CD4-positive, alpha-beta memory T cell (primary cell): ENCODE data around the gene VWCE. TPM values are rescaled to one million over a fixed set of nuclear protein-coding genes. Genes with fewer than 3 reads are reported as not detected.

ENCODE experiments used
- CTCF ChIA-PET: fragments of 350-600 bp; sonication (Branson Sonifier 250); formaldehyde crosslinking; loops from one replicate; lab custom pipeline; 2021; ENCODE audit warnings: inconsistent platforms; ENCODE audit not compliant: partially characterized antibody; lab: Charles Lee
- POLR2A ChIA-PET: fragments of 350-600 bp; sonication (Branson Sonifier 250); formaldehyde crosslinking; loops from one replicate; lab custom pipeline; 2021; ENCODE audit not compliant: partially characterized antibody; lab: Charles Lee
- DNase-seq, 5 donors: peaks; one replicate each; pipeline versions ENCODE4 v3.0.0 to v3.0.0-alpha.2; 2020 to 2022; ENCODE audit warnings: mixed read lengths in 1 of 5
- H3K27ac ChIP-seq: one replicate; pipeline ENCODE4 v1.7.0; 2013; ENCODE audit warnings: low read depth, low read length
- H3K27me3 ChIP-seq: 2 replicates; pipeline ENCODE4 v1.7.0; 2013; ENCODE audit warnings: mild to moderate bottlenecking, low read length, moderate library complexity; ENCODE audit not compliant: insufficient read depth
- H3K36me3 ChIP-seq: 2 replicates; pipeline ENCODE4 v1.7.0; 2013; ENCODE audit warnings: mild to moderate bottlenecking, low read length, moderate library complexity; ENCODE audit not compliant: insufficient read depth
- H3K4me1 ChIP-seq: 2 replicates; pipeline ENCODE4 v1.7.0; 2013; ENCODE audit warnings: mild to moderate bottlenecking, low read length, moderate library complexity; ENCODE audit not compliant: insufficient read depth
- H3K4me3 ChIP-seq, 2 donors: one replicate each; pipeline ENCODE4 v1.7.0; 2013; ENCODE audit warnings: low read length in 2 of 2, mild to moderate bottlenecking in 1 of 2
- H3K9me3 ChIP-seq, 2 donors: one replicate each; pipeline ENCODE4 v1.7.0; 2013; ENCODE audit warnings: low read length in 2 of 2, control low read depth in 1 of 2; ENCODE audit not compliant: control insufficient read depth in 1 of 2
- H3K27ac Mint-ChIP-seq, 7 donors: one replicate each; pipeline ENCODE4 v1.8.0; 2020 to 2021; ENCODE audit warnings: mixed read lengths in 7 of 7, mild to moderate bottlenecking in 6 of 7, inconsistent platforms in 3 of 7, moderate library complexity in 3 of 7
- H3K27me3 Mint-ChIP-seq, 2 donors: one replicate each; pipeline ENCODE4 v1.8.0; 2020 to 2021; ENCODE audit warnings: mixed read lengths in 2 of 2
- H3K36me3 Mint-ChIP-seq, 2 donors: one replicate each; pipeline ENCODE4 v1.8.0; 2020 to 2021; ENCODE audit warnings: mixed read lengths in 2 of 2, inconsistent platforms in 1 of 2, mild to moderate bottlenecking in 1 of 2
- H3K4me1 Mint-ChIP-seq, 4 donors: one replicate each; pipeline ENCODE4 v1.8.0; 2020 to 2021; ENCODE audit warnings: mixed read lengths in 4 of 4, mild to moderate bottlenecking in 1 of 4
- H3K4me3 Mint-ChIP-seq, 8 donors: one replicate each; pipeline ENCODE4 v1.8.0; 2020 to 2021; ENCODE audit warnings: mixed read lengths in 8 of 8, mild to moderate bottlenecking in 7 of 8, moderate library complexity in 6 of 8, inconsistent platforms in 3 of 8
- H3K9me3 Mint-ChIP-seq, 8 donors: one replicate each; pipeline ENCODE4 v1.8.0; 2020 to 2021; ENCODE audit warnings: mixed read lengths in 8 of 8, mild to moderate bottlenecking in 5 of 8, inconsistent platforms in 3 of 8, moderate library complexity in 1 of 8
- intact Hi-C: fragments of 100-400 bp; cut with micrococcal nuclease; formaldehyde crosslinking; loops from one replicate; pipeline ENCODE4 v1.15.1; 2023
- polyA plus RNA-seq, 2 donors: library from polyadenylated mRNA; unstranded; fragments of 300-500 nt; fragmentation: Illumina TruSeq; gene quantifications; one replicate each; pipeline ENCODE4 v1.2.3, GENCODE V29; 2021
- total RNA-seq, 2 experiments: library from RNA; stranded (reverse); gene quantifications; one replicate each; pipeline ENCODE4 v1.2.3, GENCODE V29; 2021

VWCE gene
- total and polyA plus RNA-seq, 4 experiments from 2014 or later: 0.38 to 0.44 TPM; not detected in 2

GRCh38 chr11:61339490-61339878 lies 44.4 kb upstream of the VWCE start:
- ChIA-PET POLR2A (no interaction called here), CTCF (interaction anchor here (1.4 to 10.1 kb wide), 2 partner anchors 10 to 45 kb away, joined by 3 to 442 read pairs; no protein-coding TSS in a partner anchor)
- no peak overlapping the region for H3K4me3 ChIP-seq
- peaks cover 6% of the 10 kb centered on the region for H3K36me3 ChIP-seq
- no peak for DNase-seq
- Mint-ChIP-seq H3K9me3 (no peaks in the 10 kb centered on the region), H3K4me1 (peaks cover 2 to 15% (median 8%) of the 10 kb centered on the region in 4 donors), H3K36me3 (peaks cover 10 to 12% of the 10 kb centered on the region in 2 donors), H3K27ac (peak overlapping the region in 1 of 7 donors; percentile 86), H3K27me3 (no peaks in the 10 kb centered on the region), H3K4me3 (no peak overlapping the region)
- no peak overlapping the region for H3K27ac ChIP-seq
- H3K4me1 ChIP-seq: peaks cover 10% of the 10 kb centered on the region
- H3K27me3 ChIP-seq: no peaks in the 10 kb centered on the region
- H3K9me3 ChIP-seq: no peaks in the 10 kb centered on the region
- intact Hi-C loops: no loop called here

- no peaks in the 10 kb centered on the region for H3K27me3 ChIP-seq
- Mint-ChIP-seq H3K4me3 (no peak overlapping the region), H3K27ac (no peak overlapping the region), H3K36me3 (peaks cover 9 to 12% of the 10 kb centered on the region in 2 donors), H3K9me3 (no peaks in the 10 kb centered on the region), H3K27me3 (no peaks in the 10 kb centered on the region), H3K4me1 (peaks cover 5 to 21% (median 11%) of the 10 kb centered on the region in 4 donors)
- H3K9me3 ChIP-seq: no peaks in the 10 kb centered on the region
- H3K4me3 ChIP-seq: no peak overlapping the region
- ChIA-PET POLR2A (no interaction called here), CTCF (interaction anchor here (1.4 to 10.1 kb wide), 3 partner anchors 10 to 55 kb away, joined by 3 to 442 read pairs (median 117); partner anchors contain the start of gene TMEM216)
- DNase-seq: no peak
- intact Hi-C loops: no loop called here
- H3K27ac ChIP-seq: no peak overlapping the region
- peaks cover 11% of the 10 kb centered on the region for H3K4me1 ChIP-seq
- peaks cover 6% of the 10 kb centered on the region for H3K36me3 ChIP-seq
Observed at GRCh38 chr11:61338783-61339489, 43.8 kb upstream of the VWCE start.

GRCh38 chr11:61337706-61338470 lies 42.8 kb upstream of the VWCE start:
- peaks cover 11 to 31% (median 19%) of the 10 kb centered on the region in 4 donors for H3K4me1 Mint-ChIP-seq
- POLR2A ChIA-PET: interaction anchor here (5.9 kb wide), 1 partner anchor 48 kb away, joined by 87 read pairs; no protein-coding TSS in a partner anchor
- H3K27ac Mint-ChIP-seq: no peak overlapping the region
- Histone ChIP-seq H3K4me3 (no peak overlapping the region), H3K27me3 (no peaks in the 10 kb centered on the region), H3K9me3 (no peaks in the 10 kb centered on the region), H3K4me1 (peaks cover 19% of the 10 kb centered on the region), H3K27ac (no peak overlapping the region), H3K36me3 (peaks cover 6% of the 10 kb centered on the region)
- intact Hi-C loops: loop anchor here (2.0 kb wide), 2 partner anchors 55 to 179 kb away; partner anchors contain the start of gene TMEM216
- DNase-seq: no peak
- CTCF ChIA-PET: interaction anchor here (2.9 to 10.1 kb wide), 3 partner anchors 25 to 56 kb away, joined by 92 to 442 read pairs (median 117); partner anchors contain the start of genes CYB561A3, TMEM138 and TMEM216
- peaks cover 0 to 4% (median 0%) of the 10 kb centered on the region in 8 donors for H3K9me3 Mint-ChIP-seq
- H3K27me3 Mint-ChIP-seq: no peaks in the 10 kb centered on the region
- H3K4me3 Mint-ChIP-seq: no peak overlapping the region
- peaks cover 9 to 12% of the 10 kb centered on the region in 2 donors for H3K36me3 Mint-ChIP-seq

GRCh38 chr11:61336171-61336935 lies 41.2 kb upstream of the VWCE start:
- intact Hi-C loops: loop anchor here (1.0 to 2.0 kb wide), 4 partner anchors 56 to 505 kb away; partner anchors contain the start of gene TMEM216

GRCh38 chr11:61335355-61335710 lies 40.2 kb upstream of the VWCE start:
- peaks cover 28 to 56% (median 40%) of the 10 kb centered on the region in 4 donors for H3K4me1 Mint-ChIP-seq
- no peaks in the 10 kb centered on the region for H3K27me3 ChIP-seq
- peaks cover 11 to 12% of the 10 kb centered on the region in 2 donors for H3K36me3 Mint-ChIP-seq
- H3K36me3 ChIP-seq: peaks cover 6% of the 10 kb centered on the region
- DNase-seq: no peak
- peaks cover 0 to 4% (median 0%) of the 10 kb centered on the region in 8 donors for H3K9me3 Mint-ChIP-seq
- CTCF ChIA-PET: interaction anchor here (1.1 to 10.1 kb wide), 19 partner anchors 8 to 503 kb away, joined by 4 to 442 read pairs (median 10); partner anchors contain the start of genes CYB561A3, TMEM109, TMEM138 and TMEM216
- POLR2A ChIA-PET: interaction anchor here (1.4 to 5.9 kb wide), 7 partner anchors 26 to 100 kb away, joined by 7 to 89 read pairs (median 21); partner anchors contain the start of genes CPSF7, CYB561A3, SDHAF2 and TMEM138
- peaks cover 39% of the 10 kb centered on the region for H3K4me1 ChIP-seq
- intact Hi-C loops: no loop called here
- H3K27ac ChIP-seq: peak overlapping the region; percentile 44
- H3K4me3 ChIP-seq: no peak overlapping the region
- peak overlapping the region in 5 of 7 donors; percentile 4 to 92 (median 57) for H3K27ac Mint-ChIP-seq
- H3K9me3 ChIP-seq: no peaks in the 10 kb centered on the region
- H3K4me3 Mint-ChIP-seq: peak overlapping the region in 2 of 8 donors; percentile 5 to 35
- H3K27me3 Mint-ChIP-seq: no peaks in the 10 kb centered on the region

More at GRCh38 chr11:61336171-61336935, 41.2 kb upstream of the VWCE start:
- POLR2A ChIA-PET: interaction anchor here (0.6 to 5.9 kb wide), 15 partner anchors 9 to 423 kb away, joined by 3 to 89 read pairs (median 4); partner anchors contain the start of genes CPSF7, CYB561A3, SDHAF2 and TMEM109
- H3K27me3 Mint-ChIP-seq: no peaks in the 10 kb centered on the region
- CTCF ChIA-PET: interaction anchor here (0.8 to 10.1 kb wide), 35 partner anchors 8 to 504 kb away, joined by 3 to 442 read pairs (median 6); partner anchors contain the start of genes CPSF7, CYB561A3, SDHAF2 and TMEM109
- peaks cover 31% of the 10 kb centered on the region for H3K4me1 ChIP-seq
- H3K36me3 ChIP-seq: peaks cover 6% of the 10 kb centered on the region
- H3K27me3 ChIP-seq: no peaks in the 10 kb centered on the region
- no peak overlapping the region for H3K4me3 ChIP-seq
- peaks cover 11 to 16% of the 10 kb centered on the region in 2 donors for H3K36me3 Mint-ChIP-seq
- H3K27ac ChIP-seq: peak overlapping the region; percentile 44
- no peaks in the 10 kb centered on the region for H3K9me3 ChIP-seq
- peak overlapping the region in 2 of 8 donors; percentile 39 to 57 for H3K4me3 Mint-ChIP-seq
- peak overlapping the region; percentile 83 to 92 (median 88) for H3K27ac Mint-ChIP-seq
- peak; percentile 78 to 86 (median 84) for DNase-seq
- H3K4me1 Mint-ChIP-seq: peaks cover 22 to 46% (median 32%) of the 10 kb centered on the region in 4 donors
- H3K9me3 Mint-ChIP-seq: peaks cover 0 to 4% (median 0%) of the 10 kb centered on the region in 8 donors
